SK-N-SH (cell line): ENCODE results near the gene ESRP2. TPM values are rescaled to one million over a fixed set of nuclear protein-coding genes. Genes with fewer than 3 reads are reported as not detected.

Experiments
- CTCF ChIA-PET: fragments of 300-600, 350-600 bp; formaldehyde crosslinking; extraction: SDS; loops from one replicate; lab custom pipeline; 2021; lab: Yijun Ruan, JAX
- POLR2A ChIA-PET: fragments of 350-600 bp; sonication (Branson Sonifier 250); formaldehyde crosslinking; extraction: SDS; loops from one replicate; lab custom pipeline; 2020; ENCODE audit warnings: antibody characterized with exemption, inconsistent platforms; lab: Yijun Ruan, JAX
- DNase-seq: peaks from one replicate; pipeline ENCODE4 v3.0.0; 2012
- H2AFZ ChIP-seq: fragments of 200-600 bp; sonication (generic); 2 replicates; pipeline ENCODE4 v1.8.1; 2016; ENCODE audit warnings: antibody characterized with exemption, mild to moderate bottlenecking, low read depth
- H3F3A ChIP-seq: fragments of 200-600 bp; sonication (generic); replicated peaks from 2 replicates; pipeline ENCODE3; 2016; ENCODE audit warnings: antibody characterized with exemption, mild to moderate bottlenecking; ENCODE audit not compliant: insufficient read depth
- H3K27ac ChIP-seq, 2 experiments: fragments of 200-500 bp in 1 of 2; fragments of 200-600 bp in 1 of 2; sonication (Bioruptor generic) in 1 of 2; sonication (generic), shearing (Covaris generic) in 1 of 2; 2 replicates each; pipeline versions ENCODE4 v1.5.1 to v1.6.1; 2014 to 2016; ENCODE audit warnings: low read depth in 2 of 2, inconsistent platforms in 1 of 2, low read length in 1 of 2, mild to moderate bottlenecking in 1 of 2, mixed read lengths in 1 of 2
- H3K27me3 ChIP-seq: fragments of 200-600 bp; sonication (generic), shearing (Covaris generic); 2 replicates; pipeline ENCODE4 v1.6.1; 2016; ENCODE audit warnings: mixed run types; ENCODE audit not compliant: insufficient read depth
- H3K36me3 ChIP-seq, 2 experiments: fragments of 200-500 bp in 1 of 2; fragments of 200-600 bp in 1 of 2; sonication (Bioruptor generic) in 1 of 2; sonication (generic) in 1 of 2; replicated peaks in 1 of 2; 2 replicates each; pipeline versions ENCODE3 to v1.5.1; 2014 to 2016; ENCODE audit warnings: low read length in 1 of 2, mild to moderate bottlenecking in 1 of 2; ENCODE audit not compliant: insufficient read depth in 2 of 2, control insufficient read depth in 1 of 2
- H3K4me1 ChIP-seq, 2 experiments: fragments of 200-500 bp in 1 of 2; fragments of 200-600 bp in 1 of 2; sonication (Bioruptor generic) in 1 of 2; sonication (generic), shearing (Covaris generic) in 1 of 2; 2 replicates each; pipeline versions ENCODE4 v1.5.1 to v1.6.1; 2014 to 2016; ENCODE audit warnings: low read depth in 1 of 2, low read length in 1 of 2, mixed run types in 1 of 2; ENCODE audit not compliant: insufficient read depth in 2 of 2, control insufficient read depth in 1 of 2
- H3K4me2 ChIP-seq: fragments of 200-600 bp; sonication (generic), shearing (Covaris generic); 2 replicates; pipeline ENCODE4 v1.6.1; 2017; ENCODE audit warnings: mixed run types
- H3K4me3 ChIP-seq, 2 experiments: fragments of 200-500 bp in 1 of 2; fragments of 200-600 bp in 1 of 2; sonication (Bioruptor generic) in 1 of 2; sonication (generic), shearing (Covaris generic) in 1 of 2; 2 replicates each; pipeline versions ENCODE4 v1.5.1 to v1.8.1; 2014 to 2016; ENCODE audit warnings: low read depth in 2 of 2, inconsistent platforms in 1 of 2, low read length in 1 of 2, mild to moderate bottlenecking in 1 of 2, mixed read lengths in 1 of 2, moderate library complexity in 1 of 2
- H3K79me2 ChIP-seq: fragments of 200-600 bp; sonication (generic); 2 replicates; pipeline ENCODE4 v1.8.1; 2017; ENCODE audit warnings: mild to moderate bottlenecking; ENCODE audit not compliant: insufficient read depth
- H3K9ac ChIP-seq: fragments of 200-600 bp; sonication (generic); 2 replicates; pipeline ENCODE4 v1.6.1; 2017; ENCODE audit warnings: mixed run types
- H3K9me2 ChIP-seq: fragments of 200-600 bp; sonication (generic); 2 replicates; pipeline ENCODE4 v1.6.1; 2017; ENCODE audit warnings: mixed run types
- H3K9me3 ChIP-seq: fragments of 200-600 bp; sonication (generic); 2 replicates; pipeline ENCODE4 v1.6.1; 2017; ENCODE audit warnings: mixed run types, mild to moderate bottlenecking, moderate library complexity
- H4K20me1 ChIP-seq: fragments of 200-600 bp; sonication (generic); 2 replicates; pipeline ENCODE4 v1.6.1; 2017; ENCODE audit warnings: mild to moderate bottlenecking, mixed run types; ENCODE audit not compliant: insufficient read depth
- GABPA ChIP-seq: IDR thresholded peaks from 2 replicates; pipeline ENCODE4 v1.4.0; 2012; ENCODE audit warnings: low read depth, mild to moderate bottlenecking
- MEF2A ChIP-seq: IDR thresholded peaks from 2 replicates; pipeline ENCODE4 v1.4.0; 2012; ENCODE audit warnings: low read depth, borderline replicate concordance
- MXI1 ChIP-seq: IDR thresholded peaks from 2 replicates; pipeline ENCODE4 v1.6.1; 2012; ENCODE audit warnings: mild to moderate bottlenecking, low read depth, low read length, improper control_type of control experiment
- NRF1 ChIP-seq: IDR thresholded peaks from 2 replicates; pipeline ENCODE4 v1.6.1; 2012; ENCODE audit warnings: low read depth, mild to moderate bottlenecking, low read length
- PBX3 ChIP-seq: IDR thresholded peaks from 2 replicates; pipeline ENCODE4; 2012
- REST ChIP-seq: IDR thresholded peaks from 2 replicates; pipeline ENCODE4 v1.6.1; 2012; ENCODE audit warnings: mild to moderate bottlenecking, low read depth, low read length, moderate library complexity
- RXRA ChIP-seq: IDR thresholded peaks from 2 replicates; pipeline ENCODE4 v1.4.0; 2012; ENCODE audit warnings: low read depth, mild to moderate bottlenecking, borderline replicate concordance
- SMC3 ChIP-seq: IDR thresholded peaks from 2 replicates; pipeline ENCODE4 v1.6.1; 2012; ENCODE audit warnings: low read depth, low read length, improper control_type of control experiment
- USF1 ChIP-seq: IDR thresholded peaks from 2 replicates; pipeline ENCODE4 v1.4.0; 2012; ENCODE audit warnings: low read depth, borderline replicate concordance
- ZBTB33 ChIP-seq: IDR thresholded peaks from 2 replicates; pipeline ENCODE4 v1.4.0; 2012; ENCODE audit warnings: low read depth, borderline replicate concordance
- WGBS: methylation state at CpG from one replicate; pipeline ENCODE4 v1.1.6; 2017; ENCODE audit warnings: low lambda C conversion rate; 5-methylcytosine and 5-hydroxymethylcytosine counted together
- polyA plus RNA-seq, 3 experiments: library from polyadenylated mRNA; depleted of rRNA; stranded (reverse); fragments of >200 nt; gene quantifications; 2 replicates each; pipeline ENCODE4 v1.2.3, GENCODE V29; 2012

Gene ESRP2
- polyA plus RNA-seq, 1 of the 3 experiments (the other 2 are of a cell fraction): 0.07 TPM

GRCh38 chr16:68275611-68276191 lies 39.8 kb upstream of the ESRP2 start:
- Histone ChIP-seq H3K4me3 (no peak overlapping the region), H2AFZ (no peak overlapping the region), H4K20me1 (peaks cover 8% of the 10 kb centered on the region; the same call in 1 of the 2 replicates), H3F3A (no peaks in the 10 kb centered on the region), H3K79me2 (peaks cover 79% of the 10 kb centered on the region), H3K36me3 (peaks cover 6 to 8% of the 10 kb centered on the region in 2 experiments), H3K4me2 (no peak overlapping the region), H3K9me2 (no peaks in the 10 kb centered on the region), H3K27ac (peak overlapping the region; percentile 20 to 40), H3K9ac (no peak overlapping the region), H3K27me3 (no peaks in the 10 kb centered on the region), H3K4me1 (no peaks in the 10 kb centered on the region; a peak in 1 of 4 replicates), H3K9me3 (no peaks in the 10 kb centered on the region)
- no peak for DNase-seq
- CTCF ChIA-PET: interaction anchor here (1.9 to 2.0 kb wide), 2 partner anchors 12 to 53 kb away, joined by 5 to 10 read pairs; partner anchors contain the start of gene SLC7A6
- POLR2A ChIA-PET: interaction anchor here (1.1 kb wide), 1 partner anchor 12 kb away, joined by 3 read pairs; the partner anchor contains the start of gene SLC7A6
- WGBS: 77% methylated on average over 4 of the region's 4 CpGs
- TF ChIP-seq RXRA (no peak), SMC3 (no peak), GABPA (no peak), MXI1 (0 out of 2 replicates have a peak, but pooled peaks have one; percentile 22)

GRCh38 chr16:68274441-68274840 lies 38.5 kb upstream of the ESRP2 start:
- CTCF ChIA-PET: interaction anchor here (1.0 to 2.0 kb wide), 4 partner anchors 10 to 54 kb away, joined by 3 to 10 read pairs (median 4); partner anchors contain the start of gene SLC7A6
- peaks cover 18% of the 10 kb centered on the region for H4K20me1 ChIP-seq
- 100% methylated on average over 2 of the region's 4 CpGs for WGBS
- H3K9me2 ChIP-seq: no peaks in the 10 kb centered on the region
- H3K4me3 ChIP-seq: no peak overlapping the region
- peaks cover 84% of the 10 kb centered on the region for H3K79me2 ChIP-seq
- H3K9me3 ChIP-seq: no peaks in the 10 kb centered on the region
- no peaks in the 10 kb centered on the region for H3F3A ChIP-seq
- H2AFZ ChIP-seq: no peak overlapping the region
- TF ChIP-seq PBX3 (no peak), MEF2A (no peak), USF1 (no peak), ZBTB33 (no peak), NRF1 (no peak), REST (no peak), GABPA (no peak)
- H3K4me2 ChIP-seq: no peak overlapping the region
- DNase-seq: no peak
- H3K4me1 ChIP-seq: no peaks in the 10 kb centered on the region; a peak in 1 of 4 replicates
- H3K36me3 ChIP-seq: peaks cover 6 to 8% of the 10 kb centered on the region in 2 experiments
- H3K27me3 ChIP-seq: no peaks in the 10 kb centered on the region
- no peak overlapping the region for H3K9ac ChIP-seq
- H3K27ac ChIP-seq: no peak overlapping the region
- POLR2A ChIA-PET: no interaction called here
